Right ventricle myocardium superior (tissue), 1 donor: Measurements from ENCODE around the gene USP31. TPM values are rescaled to one million over a fixed set of nuclear protein-coding genes. Genes with fewer than 3 reads are reported as not detected.

Experiments used
- ATAC-seq: fragments of 200-7000 bp; cut with Tn5 transposase; one replicate; pipeline ENCODE4 v1.9.1; 2020; ENCODE audit warnings: mild to moderate bottlenecking; ENCODE audit not compliant: poor library complexity
- DNase-seq: peaks from one replicate; pipeline ENCODE4 v3.0.0-alpha.2; 2020
- intact Hi-C: fragments of 100-400 bp; cut with DNase I; formaldehyde crosslinking; loops from one replicate; pipeline ENCODE4 v1.11.2; 2022
- total RNA-seq: library from RNA; stranded (reverse); fragmentation: NEBNext Ultra II Directional; extraction: Animal tissue kit (Norgen Biotek cat#: 25700); gene quantifications from one replicate; pipeline ENCODE4 v1.2.1, GENCODE V29; 2021
- donor health status: DM: no; HTN: yes; CAD: no; lungs with severe emphysema.

The USP31 gene
- total RNA-seq, 1 donor from 2014 or later, result 25.7 TPM

- DNase-seq (no peak), ATAC-seq (no peak)
- intact Hi-C loops, result no loop called here
Observed at GRCh38 chr16:23079675-23080301, 69.5 kb downstream of the USP31 start.

GRCh38 chr16:23074423-23074822, 74.8 kb downstream of the USP31 start:
- ATAC-seq, result peak; percentile 74
- DNase-seq, result peak; percentile 55
- intact Hi-C loops, result loop anchor here (5.0 kb wide), 2 partner anchors 58 to 73 kb away; partner anchors contain the start of gene USP31

GRCh38 chr16:23072769-23073549, 76.3 kb downstream of the USP31 start:
- intact Hi-C loops, result loop anchor here (5.0 kb wide), 2 partner anchors 59 to 74 kb away; partner anchors contain the start of gene USP31
- no peak for DNase-seq
- ATAC-seq, result no peak

- peak; percentile 87 for ATAC-seq
- DNase-seq, result peak; percentile 93
- intact Hi-C loops, result loop anchor here (5.0 kb wide), 2 partner anchors 60 to 75 kb away; partner anchors contain the start of gene USP31
Observed at GRCh38 chr16:23072084-23072599, 77.1 kb downstream of the USP31 start.

GRCh38 chr16:23071196-23072083, 77.8 kb downstream of the USP31 start:
- intact Hi-C loops, result loop anchor here (5.0 kb wide), 2 partner anchors 61 to 76 kb away; partner anchors contain the start of gene USP31
- DNase-seq (no peak), ATAC-seq (peak; percentile 72)

GRCh38 chr16:23069844-23070243, 79.4 kb downstream of the USP31 start:
- intact Hi-C loops, result loop anchor here (5.0 to 10.0 kb wide), 4 partner anchors 62 to 365 kb away; partner anchors contain the start of gene USP31
- no peak for DNase-seq
- ATAC-seq, result no peak

GRCh38 chr16:23068079-23068736, 81.0 kb downstream of the USP31 start:
- intact Hi-C loops, result loop anchor here (10.0 kb wide), 2 partner anchors 163 to 367 kb away; no protein-coding TSS in a partner anchor
- ATAC-seq (no peak), DNase-seq (no peak)

GRCh38 chr16:23066676-23067075, 82.6 kb downstream of the USP31 start:
- ATAC-seq, result no peak
- no peak for DNase-seq
- intact Hi-C loops, result loop anchor here (10.0 kb wide), 2 partner anchors 162 to 368 kb away; no protein-coding TSS in a partner anchor

- DNase-seq (no peak), ATAC-seq (peak; percentile 12)
- intact Hi-C loops, result loop anchor here (10.0 kb wide), 2 partner anchors 160 to 370 kb away; no protein-coding TSS in a partner anchor
Observed at GRCh38 chr16:23064639-23065038, 84.6 kb downstream of the USP31 start.

- no peak for DNase-seq
- intact Hi-C loops, result loop anchor here (10.0 kb wide), 2 partner anchors 158 to 372 kb away; no protein-coding TSS in a partner anchor
- no peak for ATAC-seq
Observed at GRCh38 chr16:23062524-23062923, 86.7 kb downstream of the USP31 start.

- no peak for DNase-seq
- intact Hi-C loops, result loop anchor here (10.0 kb wide), 2 partner anchors 157 to 373 kb away; no protein-coding TSS in a partner anchor
- no peak for ATAC-seq
Observed at GRCh38 chr16:23061669-23062068, 87.6 kb downstream of the USP31 start.

GRCh38 chr16:23060458-23061320, 88.6 kb downstream of the USP31 start:
- ATAC-seq, result peak; percentile 85
- DNase-seq, result peak; percentile 58
- intact Hi-C loops, result loop anchor here (10.0 kb wide), 2 partner anchors 156 to 374 kb away; no protein-coding TSS in a partner anchor

GRCh38 chr16:23059433-23059832, 89.8 kb downstream of the USP31 start:
- ATAC-seq (no peak), DNase-seq (no peak)
- intact Hi-C loops, result no loop called here

GRCh38 chr16:23058576-23058975, 90.7 kb downstream of the USP31 start:
- ATAC-seq (no peak), DNase-seq (no peak)
- intact Hi-C loops, result no loop called here

GRCh38 chr16:23057013-23057596, 92.1 kb downstream of the USP31 start:
- no peak for DNase-seq
- intact Hi-C loops, result no loop called here
- ATAC-seq, result no peak

- DNase-seq (no peak), ATAC-seq (no peak)
- intact Hi-C loops, result no loop called here
Observed at GRCh38 chr16:23055481-23055880, 93.8 kb downstream of the USP31 start.
